ENCODE results near the gene FBN1.

FBN1 gene

DNA sequence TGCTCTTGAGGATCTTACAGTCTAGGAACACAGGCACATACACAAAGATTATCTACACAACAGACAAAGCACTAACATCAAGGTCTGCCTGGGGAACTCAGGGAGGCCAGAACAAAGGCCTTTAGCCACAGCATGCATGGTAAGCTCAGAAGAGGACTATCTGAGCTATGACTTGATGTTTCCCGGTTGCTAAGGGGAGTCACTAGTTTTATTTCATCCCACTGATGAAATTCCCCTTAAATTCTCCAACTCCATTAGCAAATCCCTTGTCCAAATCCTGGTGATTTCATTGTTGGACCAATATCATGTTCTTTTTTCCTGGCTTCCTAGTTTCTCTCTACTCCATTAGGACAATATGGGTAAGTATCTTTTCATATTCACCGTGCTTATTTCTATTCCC, 23.3 kb downstream of the FBN1 start:
- no peak for DNase-seq (ENCODE audit: low spot score)

DNA sequence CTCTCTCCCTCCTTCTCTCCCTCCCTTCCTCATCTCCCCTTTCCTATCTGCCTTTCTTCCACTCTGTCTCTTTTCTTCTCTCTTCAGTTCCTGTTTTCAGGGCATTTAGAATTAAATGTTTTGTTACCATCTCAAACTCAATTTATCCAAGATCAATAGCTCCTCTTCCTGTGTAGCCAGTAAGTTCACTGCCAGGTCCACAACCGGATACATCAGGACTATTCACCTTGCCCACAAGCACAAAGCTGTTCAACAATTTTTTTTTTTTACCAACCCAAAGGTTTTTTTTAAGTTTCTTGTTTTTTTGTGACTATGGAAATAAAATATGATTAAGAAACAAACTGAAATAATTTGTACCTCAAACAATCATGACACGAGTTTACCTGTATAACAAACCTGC, 26.1 kb downstream of the FBN1 start:
- DNase-seq (ENCODE audit: low spot score): no peak

DNA sequence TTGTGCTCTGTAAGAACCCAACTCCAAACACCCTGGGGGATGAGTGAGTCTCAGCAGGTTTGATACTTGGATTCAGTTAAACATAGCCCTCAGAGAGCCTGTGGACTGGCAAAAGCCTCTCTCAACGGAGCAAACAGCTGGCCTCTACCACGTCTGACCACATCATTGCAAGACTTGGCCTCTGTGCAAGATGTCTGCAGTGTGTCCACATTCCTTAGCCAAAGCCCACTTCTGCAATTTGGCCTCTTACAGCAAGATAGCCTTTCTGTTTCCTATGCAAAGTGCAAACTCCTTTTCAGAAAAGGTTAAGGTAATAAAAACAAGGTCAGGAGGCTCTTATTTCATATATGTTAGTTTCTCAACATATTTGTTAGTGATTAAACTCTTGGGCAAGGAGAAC, 27.9 kb downstream of the FBN1 start:
- no peak for DNase-seq (ENCODE audit: low spot score)

DNA sequence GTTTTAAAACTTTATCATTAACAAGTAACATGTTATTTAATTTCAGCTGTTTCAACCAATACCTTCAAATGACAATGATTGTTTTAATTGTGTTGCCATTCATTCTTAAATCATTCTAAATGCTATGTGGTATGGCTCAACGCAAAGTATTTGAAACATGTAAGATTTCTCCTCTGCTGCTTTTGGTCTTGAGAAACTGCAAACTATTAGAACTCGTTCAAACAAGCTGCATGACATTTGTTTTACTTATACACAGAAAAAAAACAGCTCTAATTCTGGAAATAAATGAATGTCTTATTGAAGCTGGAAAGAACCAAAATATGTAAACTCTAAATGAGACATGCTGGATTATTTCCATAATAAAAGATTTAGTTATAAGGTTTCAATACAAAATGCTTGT, 29.3 kb downstream of the FBN1 start:
- DNase-seq (ENCODE audit: low spot score): no peak

DNA sequence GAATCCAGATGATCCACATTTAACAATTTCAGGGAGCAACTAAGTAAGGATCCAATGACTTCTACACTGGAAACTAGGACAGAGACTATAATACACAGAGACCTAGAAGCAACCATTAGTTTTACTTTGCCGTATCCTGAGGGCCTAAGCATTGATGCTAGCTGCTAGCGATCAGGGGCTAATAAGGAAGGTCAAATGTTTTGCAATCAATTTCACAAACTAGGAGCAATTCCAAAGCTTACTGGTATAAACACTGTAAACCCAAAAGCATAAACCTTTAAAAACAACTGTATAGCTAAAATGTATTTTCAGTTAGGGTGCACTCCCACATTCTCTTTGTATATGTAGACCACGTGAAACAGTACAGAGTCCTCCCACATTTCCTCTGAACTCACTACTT, 31.5 kb downstream of the FBN1 start:
- no peak for DNase-seq (ENCODE audit: low spot score)

DNA sequence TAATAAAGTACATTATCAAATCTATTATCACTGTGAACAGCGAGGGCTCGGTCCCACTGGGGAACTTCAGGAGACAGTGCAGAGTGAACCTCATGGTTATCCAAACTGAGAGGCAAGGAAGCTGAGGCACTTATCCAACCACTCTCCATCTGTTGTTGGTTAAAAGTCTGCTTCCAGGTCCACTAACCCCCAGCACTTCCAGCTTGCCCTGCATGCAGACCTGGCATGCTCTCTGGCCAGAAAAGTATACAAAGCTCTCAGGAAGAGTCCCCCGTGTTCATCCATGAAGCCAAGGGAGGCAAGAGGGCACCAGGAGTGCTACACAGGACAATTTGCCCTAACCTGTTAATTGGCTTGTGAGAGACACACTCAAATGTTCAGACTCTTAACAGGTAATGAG, 36.0 kb downstream of the FBN1 start:
- DNase-seq (ENCODE audit: low spot score): no peak

DNA sequence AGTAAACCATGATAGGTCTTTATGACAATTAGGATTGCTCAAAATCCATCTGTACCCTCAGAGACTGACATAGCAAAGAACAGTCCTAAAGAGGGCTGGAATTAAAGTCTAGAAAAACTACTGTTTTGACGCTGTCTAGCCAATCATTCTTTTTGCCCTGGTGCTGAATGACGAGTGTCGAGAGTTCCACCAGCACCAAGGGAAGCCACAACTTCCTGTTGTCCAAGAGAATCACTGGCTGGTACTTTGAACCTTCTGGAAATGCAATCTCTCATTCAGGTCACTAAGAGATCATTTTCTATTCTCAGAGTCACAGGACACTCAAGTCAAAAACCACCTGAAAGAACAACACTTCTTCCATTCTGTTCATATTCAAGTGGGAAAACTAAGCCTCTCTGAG, 37.7 kb downstream of the FBN1 start:
- no peak for DNase-seq (ENCODE audit: low spot score)

DNA sequence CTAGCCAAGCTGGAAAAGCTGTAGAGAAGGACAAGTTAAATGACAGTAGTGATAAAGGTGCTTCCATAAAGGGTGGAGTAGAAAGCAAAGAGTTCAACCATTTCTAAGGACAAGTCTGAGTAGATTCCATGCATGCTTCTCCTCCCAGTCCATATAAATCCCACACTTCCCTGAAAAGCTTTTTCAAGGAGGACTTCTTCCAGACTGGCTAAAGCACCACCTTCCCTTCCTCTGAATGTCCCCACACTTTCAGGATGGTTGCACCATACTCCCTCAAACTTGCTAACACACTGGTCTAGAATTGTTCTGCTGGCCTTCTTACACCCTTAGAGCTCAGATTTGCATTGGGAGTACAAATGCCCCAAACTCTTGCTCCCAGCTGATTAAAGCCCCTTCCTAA, 40.9 kb downstream of the FBN1 start:
- no peak for DNase-seq (ENCODE audit: low spot score)

DNA sequence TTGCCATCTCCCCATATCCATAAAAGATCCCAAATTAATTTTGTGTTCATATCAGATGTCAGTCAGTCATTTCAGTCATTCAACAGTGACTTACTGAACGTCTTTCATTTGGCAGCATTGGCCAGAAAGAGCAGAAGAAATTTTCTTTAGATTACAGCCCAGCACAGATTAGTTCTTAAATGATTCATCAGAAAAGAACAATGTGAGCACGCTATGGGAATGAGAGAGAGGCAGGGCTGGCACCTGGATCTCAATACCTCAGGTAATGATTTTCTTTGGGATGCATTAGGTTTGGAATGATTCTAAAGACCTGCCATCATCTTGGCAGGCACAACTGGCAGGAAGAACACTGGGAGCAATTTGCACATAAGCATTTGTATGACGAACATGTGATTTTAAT, 41.6 kb downstream of the FBN1 start:
- no peak for DNase-seq (ENCODE audit: low spot score)

DNA sequence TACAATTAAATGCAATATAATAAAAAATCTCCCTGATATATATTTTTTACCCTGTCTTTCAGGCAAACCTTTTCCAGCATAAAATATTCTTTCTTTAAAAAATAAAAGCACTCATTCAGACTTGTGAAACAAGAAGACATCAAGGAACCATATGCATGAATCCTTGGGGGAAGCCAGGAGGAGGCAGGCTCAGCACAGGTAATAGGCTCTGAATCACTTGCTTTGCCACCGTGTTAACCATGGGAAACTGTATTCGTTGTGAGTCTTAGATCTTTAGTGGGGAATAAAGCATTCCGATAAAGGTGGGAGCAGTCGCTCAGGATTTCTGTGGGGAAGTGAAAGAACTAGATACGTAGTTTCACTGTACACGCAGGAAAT, 42.4 kb downstream of the FBN1 start:
- no peak for DNase-seq (ENCODE audit: low spot score)

DNA sequence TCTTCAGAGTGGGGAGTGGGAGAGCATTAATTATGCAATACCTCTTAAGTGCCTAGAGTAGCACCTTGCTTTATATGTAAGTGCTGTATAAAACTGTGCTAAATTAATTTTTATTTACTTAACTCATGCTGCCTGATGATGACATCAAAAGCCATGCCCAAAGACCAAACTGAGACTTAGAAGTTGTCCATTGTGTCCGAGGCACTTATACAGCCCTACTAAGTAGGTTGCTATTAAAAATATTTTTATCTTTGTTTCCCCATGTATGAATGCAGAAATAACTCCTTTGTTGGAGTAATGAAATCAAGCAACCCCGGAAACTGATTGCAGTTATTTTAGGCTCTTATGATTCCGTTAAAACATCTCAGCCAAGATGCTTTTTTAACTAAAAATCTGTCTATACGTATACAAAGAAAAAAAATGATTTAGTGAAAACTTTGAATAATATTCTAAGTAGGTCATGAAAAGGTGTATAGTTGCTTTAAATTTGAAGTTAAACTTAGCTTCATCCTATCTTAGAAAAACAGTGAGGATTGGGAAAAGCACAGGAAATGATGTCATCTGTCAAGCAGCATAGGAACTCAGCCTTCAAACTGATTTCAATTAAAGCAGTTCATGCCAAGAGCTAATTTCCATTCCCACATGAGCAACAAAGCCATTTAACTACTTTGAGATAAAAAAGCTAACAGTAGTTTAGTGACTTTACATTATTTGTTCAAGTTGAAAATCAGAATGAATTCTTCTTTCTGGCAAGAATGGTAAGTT, 43.0 kb downstream of the FBN1 start:
- DNase-seq (ENCODE audit: low spot score): no peak

DNA sequence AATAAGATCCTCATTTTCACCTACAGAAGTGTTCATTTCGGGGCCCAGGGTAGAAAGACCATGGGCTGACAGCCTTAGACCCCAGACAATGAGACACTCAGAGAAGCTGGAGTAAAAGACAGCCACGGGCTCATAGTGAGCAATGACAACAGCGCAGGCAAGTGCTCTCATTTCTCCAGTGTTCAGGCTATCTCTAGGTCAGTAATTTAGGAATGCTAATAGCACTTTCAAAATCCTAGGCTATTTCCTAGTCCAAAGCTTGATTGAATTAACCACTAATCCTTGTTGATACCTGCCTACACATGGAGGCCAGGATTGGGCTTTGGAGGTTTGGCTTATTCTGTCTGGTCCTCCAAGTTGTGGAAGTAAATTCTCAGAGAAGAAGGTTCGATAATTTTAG, 44.4 kb downstream of the FBN1 start:
- DNase-seq (ENCODE audit: low spot score): no peak

DNA sequence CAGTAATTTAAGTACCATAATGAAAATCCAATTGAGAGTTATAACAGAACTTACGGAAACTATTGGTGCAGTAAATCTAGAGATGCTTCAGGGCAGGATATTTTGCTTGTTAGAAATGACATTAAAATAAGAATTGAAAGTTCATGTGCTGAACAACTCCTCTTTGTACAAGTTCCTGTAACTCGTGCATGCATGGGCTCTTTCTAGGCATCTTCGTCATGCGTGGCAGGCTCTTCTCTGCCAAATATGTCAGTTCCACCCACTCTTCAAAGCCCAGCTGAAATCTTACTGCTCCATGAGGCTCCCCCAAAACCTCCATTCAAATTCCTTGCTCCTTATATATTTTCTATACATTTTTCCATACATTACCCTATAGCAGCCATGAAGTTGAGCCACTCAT, 48.7 kb downstream of the FBN1 start:
- DNase-seq (ENCODE audit: low spot score): no peak

DNA sequence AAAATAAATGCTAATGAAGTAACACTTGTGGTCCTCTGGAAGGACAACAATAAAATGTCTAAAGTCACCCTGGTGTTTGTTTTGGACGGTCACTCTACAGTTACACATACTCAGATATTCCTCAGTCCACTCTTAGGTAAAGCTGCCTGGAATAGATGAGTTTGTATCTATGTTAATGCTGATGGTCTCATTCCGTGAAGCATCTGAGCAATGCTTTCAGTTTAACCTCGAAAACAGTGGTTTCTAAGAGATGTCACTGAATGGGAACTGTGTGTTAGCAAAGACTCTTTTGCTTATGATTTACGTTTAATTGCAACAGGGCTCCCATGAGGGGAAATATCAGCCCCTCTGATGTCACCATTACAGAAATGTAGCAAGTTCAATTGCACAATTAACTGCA, 49.1 kb downstream of the FBN1 start:
- DNase-seq (ENCODE audit: low spot score): no peak

DNA sequence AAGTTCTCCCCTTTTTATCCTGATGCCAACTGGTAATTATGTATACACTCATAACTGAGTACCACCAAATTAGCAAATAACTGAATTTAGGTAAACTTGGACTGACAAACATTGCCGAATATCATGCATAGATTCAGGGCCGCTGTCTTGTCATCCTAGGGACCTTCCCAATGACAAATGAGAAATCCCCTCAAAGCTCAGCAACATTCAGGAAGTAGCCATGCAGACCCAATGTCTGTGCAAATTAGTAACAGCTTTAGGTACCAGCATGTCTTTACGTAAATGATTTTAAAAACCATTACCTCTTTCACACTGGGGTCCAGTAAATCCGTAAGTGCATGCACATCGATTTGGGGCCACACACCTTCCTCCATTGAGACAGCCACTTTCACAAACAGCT, 49.5 kb downstream of the FBN1 start:
- DNase-seq (ENCODE audit: low spot score): no peak

DNA sequence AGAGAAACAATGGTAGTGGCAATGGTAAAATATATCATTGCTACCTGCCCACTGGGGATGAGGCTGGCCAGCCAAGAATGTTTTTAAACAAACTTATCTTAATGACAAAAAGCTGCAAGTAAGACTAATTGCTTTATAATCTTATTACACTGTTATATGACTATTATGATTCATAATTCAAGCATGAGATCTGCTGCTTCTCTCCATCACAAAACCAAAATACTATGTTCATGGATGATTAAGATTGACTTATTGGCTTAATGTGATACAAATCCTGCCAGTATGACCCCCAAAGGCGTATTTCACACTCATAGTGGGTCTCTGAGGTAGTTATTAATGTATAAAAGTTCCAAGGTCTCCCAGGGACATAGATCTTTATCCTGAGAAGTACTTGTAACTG, 52.6 kb downstream of the FBN1 start:
- no peak for DNase-seq (ENCODE audit: low spot score)

DNA sequence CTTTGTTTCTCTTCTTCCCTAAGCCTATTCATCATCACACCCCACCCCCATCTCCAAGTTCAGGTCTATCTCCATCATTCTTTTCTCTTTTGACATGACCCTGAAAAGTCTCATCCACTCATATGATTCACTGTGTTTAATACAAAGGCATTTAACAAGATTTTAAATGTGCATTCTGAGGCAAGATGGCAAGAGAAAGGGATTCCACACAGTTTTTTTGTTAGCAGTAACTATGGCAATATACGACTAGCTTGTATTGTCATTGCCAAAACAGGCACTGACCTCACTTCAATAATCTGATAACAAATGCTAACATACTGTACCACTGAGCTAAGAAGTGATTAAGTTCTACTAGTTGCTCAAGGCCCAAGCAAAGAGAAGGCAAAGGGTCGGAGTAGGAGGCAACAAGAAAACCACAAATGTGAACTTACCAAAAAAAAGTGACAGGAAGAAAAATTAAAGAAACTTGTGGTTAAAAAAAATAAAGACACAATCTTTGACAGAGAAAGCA, 53.2 kb downstream of the FBN1 start:
- no peak for DNase-seq (ENCODE audit: low spot score)

DNA sequence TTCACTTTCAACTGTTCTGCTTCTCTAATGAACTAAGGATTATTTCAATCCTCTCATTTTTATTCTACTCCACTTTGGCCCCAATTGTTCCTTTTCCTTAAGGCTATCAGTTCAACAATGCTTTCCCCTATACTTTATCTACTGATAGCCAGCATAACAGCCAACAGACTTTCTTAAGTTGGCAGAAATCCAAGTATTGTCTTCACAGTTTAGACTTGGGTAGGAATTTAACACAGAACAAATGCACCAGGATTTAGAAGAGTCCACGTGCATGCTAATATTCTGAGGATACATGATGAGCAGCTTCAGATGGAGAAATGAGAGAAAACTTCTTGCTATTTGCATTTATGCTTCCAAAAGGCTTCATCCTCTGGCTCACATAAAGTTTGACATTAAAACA, 54.8 kb downstream of the FBN1 start:
- no peak for DNase-seq (ENCODE audit: low spot score)

DNA sequence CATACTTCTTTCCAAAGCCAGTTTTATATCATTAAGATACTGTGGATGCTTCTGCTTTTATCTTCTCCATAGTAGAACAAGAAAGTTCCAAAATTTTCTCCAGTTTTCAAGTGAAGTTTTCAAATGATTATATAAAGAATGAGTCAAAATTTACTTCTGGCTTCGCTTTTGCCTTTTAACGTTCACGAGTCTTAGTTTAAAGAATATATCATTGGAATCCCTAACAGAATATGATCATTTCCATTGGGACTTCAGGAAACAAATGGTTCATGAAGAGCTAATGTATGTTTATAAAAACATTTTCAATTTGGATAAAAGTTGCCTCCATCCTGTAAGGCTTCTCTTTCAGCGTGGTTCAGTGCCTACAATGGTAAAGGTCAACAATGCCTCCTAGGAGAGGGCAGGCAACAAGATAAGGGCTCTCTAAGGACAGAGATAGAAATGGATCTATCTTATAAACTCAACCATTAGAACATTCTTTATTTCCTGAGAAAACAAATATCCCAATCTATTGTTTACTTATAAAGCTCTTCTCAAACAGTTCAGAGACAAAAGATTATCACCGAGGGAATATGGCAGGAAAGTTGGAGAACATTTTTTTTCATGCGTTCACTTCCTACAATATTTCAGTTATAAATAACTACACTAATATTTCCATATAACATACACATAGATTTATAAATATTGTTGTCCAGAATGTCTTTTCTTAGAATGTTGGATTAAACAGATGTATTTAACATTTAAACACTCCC, 60.5 kb downstream of the FBN1 start:
- no peak for DNase-seq (ENCODE audit: low spot score)

DNA sequence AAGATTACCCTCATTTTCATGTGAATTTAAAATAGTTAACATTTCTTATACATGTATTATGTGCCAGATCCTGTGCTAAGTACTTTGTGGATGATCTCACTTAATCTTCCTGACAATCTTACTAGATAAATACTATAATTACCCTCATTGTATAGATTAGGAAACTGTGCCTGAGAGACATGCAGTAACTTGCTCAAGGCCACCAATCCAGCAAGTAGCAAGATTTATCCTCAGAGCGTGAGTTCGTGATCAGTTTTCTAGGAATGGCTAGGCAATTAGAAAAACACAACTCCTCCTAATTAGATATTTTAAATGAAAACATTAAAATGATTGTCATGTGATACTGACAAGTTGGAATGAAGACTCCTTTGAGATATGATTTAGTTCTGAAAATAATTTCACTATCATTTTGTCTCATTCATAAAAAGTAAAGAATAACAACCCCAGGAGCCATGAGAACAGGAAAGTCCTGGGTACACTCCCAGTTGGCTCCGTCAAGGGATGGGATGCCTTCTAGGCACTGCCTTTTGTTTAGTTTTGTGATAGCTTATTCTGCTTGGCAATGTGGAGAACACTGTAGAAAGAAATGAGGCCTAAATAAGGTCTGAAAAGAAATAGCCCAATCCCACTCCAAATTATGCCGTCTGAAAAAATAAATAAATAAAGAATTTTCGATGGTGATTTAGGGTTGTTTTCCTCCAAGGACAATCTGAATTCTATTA, 61.3 kb downstream of the FBN1 start:
- DNase-seq (ENCODE audit: low spot score): no peak

DNA sequence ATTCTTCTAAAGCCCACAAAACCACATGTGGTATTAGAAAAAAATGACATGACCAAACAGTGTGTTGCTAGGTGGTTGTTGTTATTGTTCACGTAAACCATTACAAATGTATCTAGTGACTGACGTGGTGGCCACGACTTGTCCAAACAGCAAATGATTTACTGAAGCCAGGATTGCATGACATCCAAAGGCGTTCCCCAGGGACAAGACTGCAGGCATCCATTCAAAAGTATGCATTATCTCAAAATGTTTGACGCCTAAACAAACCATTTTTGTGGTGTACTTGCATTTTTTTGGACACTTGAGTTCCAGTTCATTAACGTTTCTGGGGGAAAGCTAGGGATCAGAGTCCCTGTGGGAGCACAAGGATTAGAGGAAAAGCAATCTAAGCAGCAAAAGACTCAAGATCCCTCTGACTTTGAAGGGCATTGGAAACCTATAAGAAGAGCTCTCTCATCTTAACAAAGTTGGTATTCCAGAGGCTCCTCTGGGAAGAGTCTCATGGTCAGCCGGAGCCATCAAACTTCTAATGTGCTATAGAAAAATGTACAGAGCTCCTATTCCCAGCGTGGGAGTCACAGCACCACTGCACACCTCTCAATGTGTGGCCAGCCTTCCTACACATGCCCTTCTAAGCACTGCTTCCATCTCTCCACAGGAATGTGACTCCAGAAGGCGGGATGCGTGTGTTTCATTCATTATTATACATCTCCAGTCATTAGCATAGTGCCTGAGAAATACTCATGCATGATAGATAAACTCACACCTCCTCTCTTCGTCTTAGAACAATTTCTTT, 62.9 kb downstream of the FBN1 start:
- DNase-seq (ENCODE audit: low spot score): no peak

DNA sequence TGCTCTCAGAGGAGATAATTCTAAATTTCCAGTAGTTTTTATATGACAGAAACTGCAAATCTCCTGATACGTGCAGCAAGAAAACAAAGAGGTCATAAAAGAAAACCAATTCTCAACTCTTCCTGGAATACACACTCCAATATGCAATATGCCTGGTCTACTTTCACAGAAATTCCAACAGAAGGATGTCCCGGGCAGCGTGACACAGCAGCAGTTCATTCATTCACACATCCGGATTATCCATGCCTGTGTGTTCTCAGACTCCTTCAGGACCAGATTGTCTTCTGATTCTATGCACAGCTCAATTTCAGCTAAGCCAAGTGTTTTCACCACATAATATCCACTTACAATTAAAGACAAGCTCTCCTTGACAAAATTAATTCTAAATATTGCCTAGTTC, 64.3 kb downstream of the FBN1 start:
- no peak for DNase-seq (ENCODE audit: low spot score)
